Fibroblast of lung (primary cell): ENCODE measurements around the gene CIAO3.

Source experiments
- CTCF ChIP-seq, 2 donors: IDR thresholded peaks in 1 of 2; conservative IDR thresholded peaks in 1 of 2; 1 replicate in 1 of 2; 2 replicates in 1 of 2; pipeline ENCODE4 v1.5.1; 2011 to 2012; ENCODE audit warnings: low read length in 2 of 2, control low read depth in 1 of 2, inconsistent platforms in 1 of 2, low read depth in 1 of 2, mild to moderate bottlenecking in 1 of 2
- EZH2 ChIP-seq: IDR thresholded peaks from 2 replicates; pipeline ENCODE4 v1.5.1; 2012; ENCODE audit warnings: low read length, control low read depth, mild to moderate bottlenecking; ENCODE audit errors: missing control alignments

DNA sequence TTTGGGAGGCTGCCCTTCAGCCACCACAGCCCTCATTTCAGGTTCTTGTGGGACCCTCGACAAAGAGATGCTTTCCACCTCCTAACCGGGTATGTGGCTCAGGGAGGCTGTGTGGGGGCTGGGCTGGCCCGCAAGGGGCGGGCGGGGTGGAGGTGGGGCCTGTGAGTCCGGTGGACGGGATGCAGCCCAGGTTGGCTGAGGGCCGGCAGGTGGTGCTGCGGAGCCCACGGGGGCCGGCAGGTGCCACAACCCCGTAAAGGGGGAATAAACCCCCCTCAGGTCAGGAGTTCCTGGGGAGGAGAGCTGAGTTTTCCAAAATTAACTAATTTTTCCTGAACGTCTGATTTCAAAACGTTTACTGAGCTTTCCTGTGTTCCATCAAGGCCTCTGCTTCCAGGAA is 4.9 kb upstream of the CIAO3 start:
- TF ChIP-seq CTCF (conservative IDR thresholded peaks at IDR 0.05 in 1 of 2, IDR thresholded peaks at IDR 0.05 in 1 of 2; ENCODE audit: low read depth in 1 of 2, low read length in 2 of 2), result peak in 1 of 2 donors; percentile 23
- TF ChIP-seq EZH2, result no peak
